ENCODE data around the gene SLC4A1. TPM values are rescaled to one million over a fixed set of nuclear protein-coding genes. Genes with fewer than 3 reads are reported as not detected.

Gene SLC4A1
- total and polyA plus RNA-seq, 2 of the 13 experiments (the other 11 are each of a cell fraction or from before 2014, with no cell fraction given) = not detected

- TF ChIP-seq HCFC1 (IDR thresholded peaks at IDR 0.05; ENCODE audit: low read depth, low read length) (no peak), ZNF747 (CRISPR knock-in tag; IDR thresholded peaks at IDR 0.05; ENCODE audit: borderline replicate concordance) (0 out of 2 replicates have a peak, but pooled peaks have one; percentile 59), ZNF746 (CRISPR knock-in tag; IDR thresholded peaks at IDR 0.05) (peak; percentile 41; the same call in 1 of the 2 replicates), MYC (CRISPR knock-in tag; IDR thresholded peaks at IDR 0.05; ENCODE audit: borderline replicate concordance) (peak; percentile 49; the same call in 1 of the 2 replicates), ZNF235 (CRISPR knock-in tag; IDR thresholded peaks at IDR 0.05; ENCODE audit: borderline replicate concordance) (no peak), ZSCAN21 (CRISPR knock-in tag; IDR thresholded peaks at IDR 0.05; ENCODE audit: borderline replicate concordance) (no peak), HOXA3 (CRISPR knock-in tag; IDR thresholded peaks at IDR 0.05) (no peak), RORA (CRISPR knock-in tag; IDR thresholded peaks at IDR 0.05) (0 out of 2 replicates have a peak, but pooled peaks have one; percentile 8), ZSCAN25 (CRISPR knock-in tag; IDR thresholded peaks at IDR 0.05) (0 out of 2 replicates have a peak, but pooled peaks have one; percentile 60), ZNF24 (IDR thresholded peaks at IDR 0.05) (no peak), JDP2 (CRISPR knock-in tag; IDR thresholded peaks at IDR 0.05; ENCODE audit: borderline replicate concordance) (no peak; the same call in 1 of the 2 replicates), PBX3 (CRISPR knock-in tag; IDR thresholded peaks at IDR 0.05; ENCODE audit: borderline replicate concordance) (peak; percentile 36; the same call in 1 of the 2 replicates), PRDM4 (CRISPR knock-in tag; IDR thresholded peaks at IDR 0.05; ENCODE audit: borderline replicate concordance) (0 out of 2 replicates have a peak, but pooled peaks have one; percentile 60), AHDC1 (CRISPR knock-in tag; IDR thresholded peaks at IDR 0.05; ENCODE audit: borderline replicate concordance) (no peak), ZFP90 (CRISPR knock-in tag; IDR thresholded peaks at IDR 0.05; ENCODE audit: borderline replicate concordance) (peak; percentile 75), DBP (CRISPR knock-in tag; IDR thresholded peaks at IDR 0.05; ENCODE audit: not compliant biosample characterization) (peak; percentile 28), ZFY (CRISPR knock-in tag; IDR thresholded peaks at IDR 0.05) (peak; percentile 69), ZNF333 (CRISPR knock-in tag; IDR thresholded peaks at IDR 0.05; ENCODE audit: borderline replicate concordance) (peak; percentile 41; the same call in 1 of the 2 replicates)
Observed at GRCh38 chr17:44220213-44221083, 47.5 kb downstream of the SLC4A1 start (continued).
